Fibroblast of mammary gland (primary cell): Measurements from ENCODE around the gene SLC17A1.

Experiments
- DNase-seq: peaks from one replicate; pipeline ENCODE4 v3.0.0-alpha.2; 2010; ENCODE audit warnings: low read depth
- H3K4me3 ChIP-seq: 2 replicates; pipeline ENCODE4 v1.5.1; 2011; ENCODE audit warnings: low read depth, mild to moderate bottlenecking, low read length, moderate library complexity; ENCODE audit not compliant: control insufficient read depth
- CTCF ChIP-seq: conservative IDR thresholded peaks from 2 replicates; pipeline ENCODE4 v1.5.1; 2011; ENCODE audit warnings: low read depth, low read length, inconsistent platforms; ENCODE audit not compliant: control insufficient read depth, insufficient read depth

The SLC17A1 gene

GRCh38 chr6:25862199-25862598 lies 30.3 kb upstream of the SLC17A1 start:
- TF ChIP-seq CTCF, result no peak
- DNase-seq, result no peak
- no peak overlapping the region for H3K4me3 ChIP-seq

DNA sequence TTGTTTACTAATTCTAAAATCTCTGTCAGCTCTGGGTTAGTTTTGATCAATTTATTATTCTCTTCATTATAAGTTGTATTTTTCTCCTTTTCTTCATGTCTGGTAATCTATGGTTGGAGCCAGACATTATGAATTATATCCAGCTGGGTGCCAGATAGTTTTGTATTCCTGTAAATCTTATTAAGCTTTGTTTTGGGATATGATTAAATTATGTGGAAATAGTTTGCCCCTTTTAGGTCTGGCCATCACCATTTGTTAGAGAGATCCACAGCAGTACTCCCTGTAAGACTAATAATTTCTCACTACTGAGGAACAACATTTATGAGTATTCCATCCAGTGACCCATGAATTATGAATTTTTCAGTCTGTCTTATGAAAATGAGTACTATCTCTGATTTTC lies 20.9 kb upstream of the SLC17A1 start:
- H3K4me3 ChIP-seq, result no peak overlapping the region
- no peak for TF ChIP-seq CTCF
- no peak for DNase-seq

- DNase-seq, result no peak
- no peak for TF ChIP-seq CTCF
- no peak overlapping the region for H3K4me3 ChIP-seq
Observed at GRCh38 chr6:25851961-25852360, 20.1 kb upstream of the SLC17A1 start.

DNA sequence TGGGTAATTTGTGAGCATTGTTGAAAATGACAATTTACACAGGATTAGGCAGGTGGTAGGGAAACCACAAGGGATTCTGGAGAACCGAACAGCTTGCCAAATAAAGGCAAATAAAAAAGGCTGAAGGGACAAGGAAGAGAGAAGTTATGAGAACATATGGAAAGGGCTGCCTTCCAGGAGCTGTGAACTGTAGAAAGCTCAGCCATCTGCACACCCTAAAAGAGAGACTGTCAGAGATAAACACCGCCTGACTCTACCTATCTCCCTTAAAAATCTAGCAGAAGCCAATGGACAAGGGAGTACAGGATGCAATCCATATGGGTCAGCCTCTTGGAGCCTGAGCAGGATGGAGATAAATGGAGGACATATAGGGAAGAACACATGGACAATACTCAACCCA lies 12.7 kb upstream of the SLC17A1 start:
- no peak for TF ChIP-seq CTCF
- no peak overlapping the region for H3K4me3 ChIP-seq
- no peak for DNase-seq

DNA sequence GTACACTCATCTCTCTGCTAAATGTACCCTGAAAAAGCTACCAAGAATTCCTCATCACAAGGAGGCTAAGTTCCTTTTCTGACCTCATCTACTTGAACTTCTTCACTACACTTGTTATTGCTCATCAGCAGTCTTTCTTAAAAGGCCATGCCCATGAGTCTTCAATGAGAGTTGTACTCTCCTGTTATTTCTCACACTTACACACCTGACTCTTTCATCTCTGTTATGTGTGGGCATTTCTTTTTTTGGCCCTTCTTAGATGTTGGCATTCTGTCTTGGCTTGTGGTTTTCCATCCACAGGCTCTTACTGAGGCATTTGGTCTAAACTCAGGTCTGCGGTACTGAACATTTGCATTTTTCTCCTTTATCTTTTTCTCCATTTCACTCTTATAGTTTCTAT lies 10.7 kb upstream of the SLC17A1 start:
- no peak for TF ChIP-seq CTCF
- H3K4me3 ChIP-seq, result no peak overlapping the region
- DNase-seq, result no peak

GRCh38 chr6:25835442-25836283 lies 3.8 kb upstream of the SLC17A1 start:
- no peak for TF ChIP-seq CTCF

More at GRCh38 chr6:25835442-25836283, 3.8 kb upstream of the SLC17A1 start:
- no peak overlapping the region for H3K4me3 ChIP-seq
- DNase-seq, result no peak
